Parathyroid adenoma (tissue), 2 donors: Measurements from ENCODE around the gene FBRSL1.

ENCODE experiments used
- H2AFZ ChIP-seq: fragments of 300-600 bp; sonication (generic); one replicate; pipeline ENCODE4 v1.7.0; 2017; ENCODE audit warnings: antibody characterized with exemption, mild to moderate bottlenecking
- H3K27ac ChIP-seq: fragments of 300-600 bp; sonication (generic); one replicate; pipeline ENCODE4 v1.7.0; 2017
- H3K27me3 ChIP-seq: fragments of 300-600 bp; sonication (generic); one replicate; pipeline ENCODE4 v1.7.0; 2017; ENCODE audit warnings: low read length; ENCODE audit not compliant: control insufficient read depth, insufficient read depth
- H3K36me3 ChIP-seq: fragments of 300-600 bp; sonication (generic); one replicate; pipeline ENCODE4 v1.7.0; 2017; ENCODE audit warnings: low read length; ENCODE audit not compliant: control insufficient read depth, insufficient read depth
- H3K4me1 ChIP-seq: fragments of 300-600 bp; sonication (generic); one replicate; pipeline ENCODE4 v1.7.0; 2017; ENCODE audit warnings: control low read depth
- H3K4me2 ChIP-seq: fragments of 300-600 bp; sonication (generic); one replicate; pipeline ENCODE4 v1.7.0; 2017; ENCODE audit warnings: low read length
- H3K4me3 ChIP-seq: fragments of 300-600 bp; sonication (generic); one replicate; pipeline ENCODE4 v1.7.0; 2017; ENCODE audit warnings: low read depth, low read length
- H3K79me2 ChIP-seq: fragments of 300-600 bp; sonication (generic); one replicate; pipeline ENCODE4 v1.7.0; 2017; ENCODE audit warnings: control low read depth
- H3K9ac ChIP-seq: fragments of 300-600 bp; sonication (generic); one replicate; pipeline ENCODE4 v1.7.0; 2017; ENCODE audit warnings: mild to moderate bottlenecking
- H3K9me3 ChIP-seq: fragments of 300-600 bp; sonication (generic); one replicate; pipeline ENCODE4 v1.7.0; 2017; ENCODE audit warnings: low read length; ENCODE audit not compliant: control insufficient read depth
- CTCF ChIP-seq: fragments of 300-600 bp; sonication (generic); IDR thresholded peaks from one replicate; pipeline ENCODE4 v1.7.0; 2017; ENCODE audit warnings: antibody characterized with exemption, mild to moderate bottlenecking
- donor health status: primary hyperparathyroidism.

Gene FBRSL1

GRCh38 chr12:132560364-132560613 lies 70.3 kb downstream of the FBRSL1 start:
- Histone ChIP-seq H3K9me3 (no peaks in the 10 kb centered on the region), H3K36me3 (no peaks in the 10 kb centered on the region), H3K4me2 (peak overlapping the region; percentile 76), H3K79me2 (no peaks in the 10 kb centered on the region), H3K9ac (no peak overlapping the region), H3K4me3 (peak overlapping the region; percentile 40), H3K4me1 (no peaks in the 10 kb centered on the region), H2AFZ (no peak overlapping the region), H3K27me3 (no peaks in the 10 kb centered on the region), H3K27ac (no peak overlapping the region)
- TF ChIP-seq CTCF: no peak

- Histone ChIP-seq H3K4me3 (peak overlapping the region; percentile 40), H3K36me3 (no peaks in the 10 kb centered on the region), H3K9ac (no peak overlapping the region), H3K27me3 (no peaks in the 10 kb centered on the region), H3K9me3 (no peaks in the 10 kb centered on the region), H2AFZ (no peak overlapping the region), H3K4me2 (peak overlapping the region; percentile 76), H3K79me2 (no peaks in the 10 kb centered on the region), H3K27ac (no peak overlapping the region), H3K4me1 (no peaks in the 10 kb centered on the region)
- peak; percentile 30 for TF ChIP-seq CTCF
Measured at GRCh38 chr12:132560614-132561426, 70.9 kb downstream of the FBRSL1 start.
